Fibroblast of skin of scalp (primary cell): ENCODE results near the gene PMEPA1.

Experiments used
- DNase-seq: peaks from one replicate; pipeline ENCODE4 v3.0.0-alpha.2; 2013

Gene PMEPA1

GRCh38 chr20:57711311-57711712, 1.5 kb upstream of the PMEPA1 start:
- DNase-seq = no peak

DNA sequence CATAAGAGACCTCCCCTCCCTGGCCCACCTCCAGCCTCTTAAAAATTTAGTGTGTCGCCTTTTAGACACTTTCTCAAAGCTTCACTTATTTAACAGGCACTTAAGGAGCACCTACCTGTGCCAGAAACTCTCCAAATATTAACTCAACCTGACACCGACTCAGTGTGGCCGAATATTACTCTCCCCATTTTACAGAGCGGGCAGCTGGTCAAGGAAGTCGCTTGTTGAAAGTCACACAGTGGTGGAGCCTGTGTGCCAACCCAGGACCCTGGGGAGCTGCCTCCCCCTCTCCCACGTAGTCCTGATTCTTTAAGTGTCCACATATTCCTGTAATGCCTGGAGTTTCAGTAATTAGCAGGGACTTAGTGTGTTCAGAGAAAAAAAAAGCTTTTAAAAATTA, 1.0 kb upstream of the PMEPA1 start:
- no peak for DNase-seq

DNA sequence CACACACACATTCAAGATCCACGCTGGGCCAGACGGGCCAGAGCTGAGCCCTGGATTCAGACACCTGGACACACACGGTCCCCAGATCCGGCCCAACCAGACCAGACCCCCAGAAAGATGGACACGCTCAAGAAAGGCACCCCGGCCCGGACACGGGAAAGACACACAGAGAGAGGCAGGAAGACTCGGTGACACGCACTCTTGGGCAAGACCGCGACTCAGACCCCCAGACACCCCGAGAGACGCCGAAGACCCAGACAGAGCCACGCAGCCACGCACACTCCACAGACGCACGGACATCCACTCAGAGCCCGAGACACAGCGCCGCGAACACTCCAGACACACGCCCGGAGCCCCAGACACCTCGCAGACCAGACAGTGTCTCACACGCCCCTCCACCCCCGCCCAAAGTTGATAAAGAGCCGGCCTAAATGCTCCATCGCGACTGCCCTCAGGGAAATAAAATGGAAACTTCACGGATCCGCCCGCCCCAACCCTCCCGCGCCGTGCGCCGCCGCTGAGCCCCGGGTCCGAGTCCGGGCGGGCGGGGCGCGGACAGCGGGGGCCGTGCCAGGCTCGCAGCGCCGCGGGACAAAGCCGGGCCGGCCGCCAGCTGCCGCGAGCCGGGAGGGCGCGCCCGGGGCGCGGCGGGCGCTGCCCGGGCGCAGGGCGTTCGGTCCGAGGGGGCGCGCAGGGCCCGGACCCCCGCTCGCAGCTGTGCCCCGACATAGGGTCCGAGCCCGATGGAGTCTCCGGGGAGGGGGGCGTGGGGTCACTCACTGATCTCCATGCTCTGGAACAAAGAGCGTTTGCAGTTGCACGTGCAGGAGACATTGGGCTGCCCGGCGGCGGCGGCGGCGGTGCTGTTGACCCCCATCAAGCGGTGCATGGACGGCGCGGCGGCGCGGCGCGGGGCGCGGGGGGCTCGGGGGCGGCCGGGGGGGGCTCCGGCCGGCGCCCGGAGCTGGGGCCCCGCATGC, 831 bp downstream of the PMEPA1 start:
- DNase-seq = peak; percentile 23

DNA sequence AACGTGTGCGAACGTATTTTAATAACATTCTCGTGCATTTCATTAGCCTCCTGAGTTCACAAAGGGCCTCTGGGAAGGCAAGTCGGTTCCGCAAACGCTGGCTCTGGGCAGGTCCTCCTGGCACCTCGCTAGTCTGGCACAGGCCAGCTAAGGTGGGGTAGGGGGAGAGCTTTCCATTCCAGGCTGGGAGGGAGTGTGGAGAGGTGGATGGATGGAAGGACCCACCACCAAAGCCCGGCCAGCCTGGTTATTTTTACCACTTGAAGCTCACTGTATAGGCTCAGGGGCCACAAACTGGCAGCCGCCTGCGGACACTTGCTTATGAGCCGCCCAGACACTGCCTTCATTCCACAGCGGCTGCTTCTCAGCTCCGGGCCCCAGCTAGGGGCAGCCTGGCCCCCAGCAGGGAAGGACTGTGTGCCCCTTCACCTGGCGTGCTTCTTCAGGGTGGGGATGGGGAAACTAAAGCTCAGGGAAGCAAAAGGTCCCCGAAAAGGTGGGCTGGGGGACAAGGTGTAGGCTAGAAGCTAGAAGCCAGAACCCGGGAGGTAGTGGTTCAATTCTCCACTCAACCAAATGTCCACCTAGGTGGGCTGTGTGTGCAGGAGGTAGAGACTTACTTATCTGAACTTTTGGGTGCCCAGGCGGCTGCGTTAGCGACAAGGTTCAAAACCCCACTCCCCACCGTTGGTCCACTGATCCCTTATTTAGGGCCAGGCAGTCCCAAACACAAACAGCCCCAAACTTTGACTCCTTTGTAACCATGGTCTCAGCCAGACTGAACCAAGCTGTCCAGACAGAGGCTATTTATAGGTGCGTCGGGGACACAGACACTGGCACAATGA, 1.7 kb downstream of the PMEPA1 start:
- no peak for DNase-seq

- DNase-seq = no peak
Measured at GRCh38 chr20:57707320-57707719, 2.5 kb downstream of the PMEPA1 start.

DNA sequence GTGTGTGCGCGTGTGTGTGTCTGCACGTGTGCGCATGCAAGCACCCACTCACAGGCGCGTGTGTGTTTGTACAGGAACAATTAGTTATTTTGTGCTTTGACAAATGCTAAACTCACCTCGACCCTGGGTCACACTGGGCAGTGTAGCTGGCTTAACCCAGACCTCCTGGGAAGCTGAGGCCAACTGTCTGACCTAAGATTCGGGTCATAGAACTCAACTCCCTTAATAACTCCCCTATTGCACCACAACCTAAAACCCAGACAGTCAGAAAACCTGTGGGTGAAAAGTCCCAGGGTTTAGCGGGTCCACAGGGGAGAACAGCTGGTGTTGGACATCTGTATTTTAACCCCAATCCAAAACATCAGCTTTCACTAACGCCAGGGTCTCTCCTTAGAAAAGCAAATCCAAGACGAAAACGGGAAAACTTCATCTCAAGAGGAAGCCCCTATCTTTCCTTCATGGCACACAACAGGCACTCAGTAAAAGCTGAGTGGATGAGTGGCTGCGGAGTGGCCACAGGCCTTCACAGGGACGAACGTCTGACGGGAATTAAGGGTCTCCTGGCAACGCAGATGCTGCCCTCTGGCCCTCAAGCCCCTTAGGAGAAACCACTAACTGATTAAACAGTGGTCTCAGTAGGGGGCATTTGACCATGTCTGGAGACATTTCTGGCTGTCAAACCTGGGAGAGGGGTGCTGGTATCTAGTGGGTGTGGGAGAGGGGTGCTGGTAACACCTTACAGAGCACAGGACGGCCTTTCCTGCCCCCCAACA, 4.5 kb downstream of the PMEPA1 start:
- no peak for DNase-seq

GRCh38 chr20:57704245-57704644, 5.6 kb downstream of the PMEPA1 start:
- no peak for DNase-seq

- DNase-seq = no peak
Measured at GRCh38 chr20:57703013-57703412, 6.8 kb downstream of the PMEPA1 start.

DNA sequence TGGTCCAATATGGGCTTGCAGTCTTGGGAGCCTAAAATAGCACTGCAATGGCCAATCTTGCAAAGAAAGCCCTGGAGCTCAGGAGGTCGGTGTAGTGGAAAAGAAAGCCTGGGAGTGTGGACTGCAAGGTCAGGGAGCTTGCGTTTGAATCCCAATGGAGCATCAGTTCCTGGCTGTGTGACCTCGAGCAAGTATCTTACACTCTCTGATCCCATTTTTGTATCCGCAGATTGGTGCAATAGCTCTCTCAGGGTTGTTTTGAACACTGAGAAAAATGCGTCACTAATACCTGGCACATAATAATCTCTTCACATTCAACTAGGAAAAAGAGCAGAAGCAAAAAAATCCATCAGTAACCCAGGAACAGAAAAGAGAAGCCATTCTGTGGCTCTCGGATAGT, 7.3 kb downstream of the PMEPA1 start:
- no peak for DNase-seq

DNA sequence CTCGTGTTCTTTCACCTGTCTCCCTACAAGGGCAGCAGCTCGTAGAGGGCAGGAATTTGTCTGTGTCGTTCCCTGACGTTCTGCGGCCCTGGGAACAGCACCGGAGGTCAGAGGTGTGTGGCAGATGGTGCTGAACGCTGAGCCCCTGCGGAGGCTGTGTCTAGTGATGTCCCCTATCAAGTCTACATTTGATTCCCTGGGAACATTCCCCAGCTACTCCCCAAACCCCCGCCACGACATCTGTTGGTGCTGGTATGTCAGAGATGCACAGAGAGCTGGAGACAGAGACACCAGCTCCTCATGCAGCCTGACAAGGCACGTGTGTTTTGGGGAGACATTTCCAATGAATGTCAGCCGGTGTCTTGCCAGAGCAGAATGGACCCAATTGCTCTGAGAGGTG, 7.7 kb downstream of the PMEPA1 start:
- DNase-seq = no peak

- no peak for DNase-seq
Measured at GRCh38 chr20:57701651-57702050, 8.2 kb downstream of the PMEPA1 start.

- DNase-seq = no peak
Measured at GRCh38 chr20:57701090-57701489, 8.7 kb downstream of the PMEPA1 start.

DNA sequence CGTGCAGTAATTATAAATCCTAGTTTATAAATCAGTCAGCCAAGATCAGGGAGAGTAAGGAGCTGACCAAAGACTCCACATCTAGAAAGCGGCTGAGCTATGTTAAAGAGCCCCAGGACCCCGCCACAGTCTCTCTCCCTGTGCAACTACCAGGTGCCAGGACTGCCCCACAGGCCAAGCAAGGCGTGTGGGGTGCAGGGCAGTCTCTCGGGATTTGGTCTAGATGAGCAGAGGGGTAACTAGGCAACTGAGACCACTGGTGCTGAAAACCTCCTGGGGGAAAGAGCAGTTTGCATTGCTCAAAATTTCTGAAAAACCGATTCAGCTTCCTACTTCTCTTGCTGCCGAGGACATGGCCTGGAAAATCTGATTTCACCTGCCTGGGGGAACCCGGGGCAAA, 10.4 kb downstream of the PMEPA1 start:
- no peak for DNase-seq

GRCh38 chr20:57698867-57699275, 10.9 kb downstream of the PMEPA1 start:
- peak; percentile 45 for DNase-seq

GRCh38 chr20:57698116-57698866, 11.5 kb downstream of the PMEPA1 start:
- peak; percentile 98 for DNase-seq

GRCh38 chr20:57697543-57697942, 12.3 kb downstream of the PMEPA1 start:
- DNase-seq = no peak

DNA sequence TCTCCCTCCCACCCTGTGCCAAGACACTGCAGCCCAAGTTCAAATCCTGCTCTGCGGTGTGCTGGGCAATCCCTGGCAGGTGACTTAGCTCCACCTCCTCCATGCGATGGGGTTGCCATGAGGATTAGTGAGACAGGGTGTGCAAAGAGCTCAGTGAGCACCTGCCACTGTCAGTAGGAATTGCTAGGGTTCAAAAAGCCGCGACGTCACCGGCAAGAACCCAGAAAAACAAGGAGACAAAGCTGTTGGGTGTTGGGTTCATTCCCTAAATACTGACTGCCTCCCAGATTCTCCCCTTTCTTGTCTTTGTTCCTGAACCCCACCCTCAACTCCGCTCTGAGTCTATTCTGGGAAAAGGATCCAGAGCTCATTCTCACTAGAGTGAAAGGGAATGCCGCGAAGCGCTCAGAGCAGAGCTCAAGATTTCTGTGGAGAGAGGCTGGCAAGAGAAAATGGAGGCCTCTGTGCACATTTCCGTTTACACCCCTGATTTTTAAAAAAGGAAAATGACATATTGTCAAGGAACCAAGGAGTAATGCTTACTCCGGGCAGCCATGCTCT, 13.3 kb downstream of the PMEPA1 start:
- no peak for DNase-seq

DNA sequence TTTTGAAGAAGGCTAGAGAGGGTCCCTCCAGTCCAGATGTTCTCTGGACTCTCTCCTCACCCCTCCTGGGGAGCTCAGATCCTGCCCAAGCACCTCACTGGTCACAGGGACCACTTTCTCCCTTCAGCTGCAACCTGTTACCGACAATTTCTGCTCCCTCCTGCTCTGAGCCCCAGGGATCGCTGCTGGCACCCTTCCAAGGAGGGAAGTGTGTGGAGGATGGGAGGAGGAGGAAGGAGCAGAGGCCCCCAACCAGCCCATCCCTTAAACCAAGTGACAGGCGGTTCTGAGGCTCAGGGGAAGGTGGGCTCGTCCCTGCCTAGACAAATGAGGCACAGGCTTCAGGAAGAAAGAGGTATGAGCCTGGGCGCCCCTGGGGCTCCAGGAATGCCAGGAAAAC, 13.9 kb downstream of the PMEPA1 start:
- no peak for DNase-seq

DNA sequence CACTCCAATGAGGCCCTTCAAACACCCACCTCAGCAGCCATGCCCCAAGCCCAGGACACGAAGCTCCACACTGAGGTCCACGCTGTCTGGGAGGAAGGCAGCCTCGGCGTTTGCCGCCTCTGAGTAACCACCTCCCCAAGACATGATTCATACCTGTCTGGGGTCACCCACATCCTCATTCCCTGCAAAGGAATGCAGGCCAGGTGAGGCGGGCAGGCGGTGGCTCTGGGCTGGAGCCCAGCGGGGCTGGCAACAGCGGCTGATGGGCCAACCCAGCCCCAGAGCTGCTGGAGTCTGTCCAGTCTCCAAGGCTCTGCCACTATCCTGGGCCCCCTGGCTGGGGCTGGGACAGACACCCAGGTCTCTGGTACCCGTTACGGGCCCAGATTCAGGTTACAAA, 14.8 kb downstream of the PMEPA1 start:
- DNase-seq = no peak

- DNase-seq = no peak
Measured at GRCh38 chr20:57694481-57694880, 15.3 kb downstream of the PMEPA1 start.

GRCh38 chr20:57693670-57694329, 16.0 kb downstream of the PMEPA1 start:
- DNase-seq = no peak
